ENCODE data around the gene B3GNT2. TPM values are rescaled to one million over a fixed set of nuclear protein-coding genes. Genes with fewer than 3 reads are reported as not detected.

Gene B3GNT2
- total RNA-seq, 1 experiment from 2014 or later: 32.2 TPM

DNA sequence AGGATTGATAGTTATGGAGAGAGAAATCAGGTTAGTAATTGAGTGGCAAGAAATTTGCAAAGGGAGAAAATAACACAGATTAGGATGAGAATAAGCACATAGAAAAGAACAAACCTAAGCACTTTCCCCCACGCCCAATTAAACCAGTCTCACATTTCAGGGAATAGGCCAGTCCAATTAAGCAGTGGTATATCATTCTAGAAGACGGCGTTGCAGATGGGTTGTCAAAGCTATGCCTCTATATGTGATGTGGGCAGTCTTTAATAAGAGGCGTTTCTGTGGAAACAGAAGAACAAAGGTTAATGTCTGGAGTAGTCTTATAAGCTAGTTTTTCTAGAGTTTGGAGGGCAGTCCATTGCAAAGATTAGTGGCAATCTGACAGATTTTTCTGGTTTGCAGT, 61.6 kb downstream of the B3GNT2 start:
- no peak for ATAC-seq
- H3K4me3 Mint-ChIP-seq: no peak overlapping the region
- H3K27me3 Mint-ChIP-seq (ENCODE audit: low read depth): no peaks in the 10 kb centered on the region
- no peak overlapping the region for H3K27ac Mint-ChIP-seq
- peaks cover 3% of the 10 kb centered on the region; the same call in 1 of the 2 replicates for H3K36me3 Mint-ChIP-seq
- no peak for DNase-seq (ENCODE audit: low spot score)
- peaks cover 7% of the 10 kb centered on the region for H3K9me3 Mint-ChIP-seq
- H3K4me1 Mint-ChIP-seq: peaks cover 3% of the 10 kb centered on the region
- CTCF ChIA-PET: no interaction called here
- TF ChIP-seq, protein P1, sequence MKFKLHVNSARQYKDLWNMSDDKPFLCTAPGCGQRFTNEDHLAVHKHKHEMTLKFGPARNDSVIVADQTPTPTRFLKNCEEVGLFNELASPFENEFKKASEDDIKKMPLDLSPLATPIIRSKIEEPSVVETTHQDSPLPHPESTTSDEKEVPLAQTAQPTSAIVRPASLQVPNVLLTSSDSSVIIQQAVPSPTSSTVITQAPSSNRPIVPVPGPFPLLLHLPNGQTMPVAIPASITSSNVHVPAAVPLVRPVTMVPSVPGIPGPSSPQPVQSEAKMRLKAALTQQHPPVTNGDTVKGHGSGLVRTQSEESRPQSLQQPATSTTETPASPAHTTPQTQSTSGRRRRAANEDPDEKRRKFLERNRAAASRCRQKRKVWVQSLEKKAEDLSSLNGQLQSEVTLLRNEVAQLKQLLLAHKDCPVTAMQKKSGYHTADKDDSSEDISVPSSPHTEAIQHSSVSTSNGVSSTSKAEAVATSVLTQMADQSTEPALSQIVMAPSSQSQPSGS (CRISPR knock-in tag; IDR thresholded peaks at IDR 0.05; ENCODE audit: borderline replicate concordance, low read depth): no peak
- TF ChIP-seq SP1 (CRISPR knock-in tag; conservative IDR thresholded peaks at IDR 0.05): no peak
- TF ChIP-seq ZNF416 (CRISPR knock-in tag; IDR thresholded peaks at IDR 0.05): no peak
- TF ChIP-seq, protein P2, sequence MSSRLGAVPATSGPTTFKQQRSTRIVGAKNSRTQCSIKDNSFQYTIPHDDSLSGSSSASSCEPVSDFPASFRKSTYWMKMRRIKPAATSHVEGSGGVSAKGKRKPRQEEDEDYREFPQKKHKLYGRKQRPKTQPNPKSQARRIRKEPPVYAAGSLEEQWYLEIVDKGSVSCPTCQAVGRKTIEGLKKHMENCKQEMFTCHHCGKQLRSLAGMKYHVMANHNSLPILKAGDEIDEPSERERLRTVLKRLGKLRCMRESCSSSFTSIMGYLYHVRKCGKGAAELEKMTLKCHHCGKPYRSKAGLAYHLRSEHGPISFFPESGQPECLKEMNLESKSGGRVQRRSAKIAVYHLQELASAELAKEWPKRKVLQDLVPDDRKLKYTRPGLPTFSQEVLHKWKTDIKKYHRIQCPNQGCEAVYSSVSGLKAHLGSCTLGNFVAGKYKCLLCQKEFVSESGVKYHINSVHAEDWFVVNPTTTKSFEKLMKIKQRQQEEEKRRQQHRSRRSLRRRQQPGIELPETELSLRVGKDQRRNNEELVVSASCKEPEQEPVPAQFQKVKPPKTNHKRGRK (CRISPR knock-in tag; IDR thresholded peaks at IDR 0.05; ENCODE audit: borderline replicate concordance): no peak
- TF ChIP-seq, protein P3, sequence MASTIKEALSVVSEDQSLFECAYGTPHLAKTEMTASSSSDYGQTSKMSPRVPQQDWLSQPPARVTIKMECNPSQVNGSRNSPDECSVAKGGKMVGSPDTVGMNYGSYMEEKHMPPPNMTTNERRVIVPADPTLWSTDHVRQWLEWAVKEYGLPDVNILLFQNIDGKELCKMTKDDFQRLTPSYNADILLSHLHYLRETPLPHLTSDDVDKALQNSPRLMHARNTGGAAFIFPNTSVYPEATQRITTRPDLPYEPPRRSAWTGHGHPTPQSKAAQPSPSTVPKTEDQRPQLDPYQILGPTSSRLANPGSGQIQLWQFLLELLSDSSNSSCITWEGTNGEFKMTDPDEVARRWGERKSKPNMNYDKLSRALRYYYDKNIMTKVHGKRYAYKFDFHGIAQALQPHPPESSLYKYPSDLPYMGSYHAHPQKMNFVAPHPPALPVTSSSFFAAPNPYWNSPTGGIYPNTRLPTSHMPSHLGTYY (CRISPR knock-in tag; IDR thresholded peaks at IDR 0.05): no peak
- TF ChIP-seq, protein P4, sequence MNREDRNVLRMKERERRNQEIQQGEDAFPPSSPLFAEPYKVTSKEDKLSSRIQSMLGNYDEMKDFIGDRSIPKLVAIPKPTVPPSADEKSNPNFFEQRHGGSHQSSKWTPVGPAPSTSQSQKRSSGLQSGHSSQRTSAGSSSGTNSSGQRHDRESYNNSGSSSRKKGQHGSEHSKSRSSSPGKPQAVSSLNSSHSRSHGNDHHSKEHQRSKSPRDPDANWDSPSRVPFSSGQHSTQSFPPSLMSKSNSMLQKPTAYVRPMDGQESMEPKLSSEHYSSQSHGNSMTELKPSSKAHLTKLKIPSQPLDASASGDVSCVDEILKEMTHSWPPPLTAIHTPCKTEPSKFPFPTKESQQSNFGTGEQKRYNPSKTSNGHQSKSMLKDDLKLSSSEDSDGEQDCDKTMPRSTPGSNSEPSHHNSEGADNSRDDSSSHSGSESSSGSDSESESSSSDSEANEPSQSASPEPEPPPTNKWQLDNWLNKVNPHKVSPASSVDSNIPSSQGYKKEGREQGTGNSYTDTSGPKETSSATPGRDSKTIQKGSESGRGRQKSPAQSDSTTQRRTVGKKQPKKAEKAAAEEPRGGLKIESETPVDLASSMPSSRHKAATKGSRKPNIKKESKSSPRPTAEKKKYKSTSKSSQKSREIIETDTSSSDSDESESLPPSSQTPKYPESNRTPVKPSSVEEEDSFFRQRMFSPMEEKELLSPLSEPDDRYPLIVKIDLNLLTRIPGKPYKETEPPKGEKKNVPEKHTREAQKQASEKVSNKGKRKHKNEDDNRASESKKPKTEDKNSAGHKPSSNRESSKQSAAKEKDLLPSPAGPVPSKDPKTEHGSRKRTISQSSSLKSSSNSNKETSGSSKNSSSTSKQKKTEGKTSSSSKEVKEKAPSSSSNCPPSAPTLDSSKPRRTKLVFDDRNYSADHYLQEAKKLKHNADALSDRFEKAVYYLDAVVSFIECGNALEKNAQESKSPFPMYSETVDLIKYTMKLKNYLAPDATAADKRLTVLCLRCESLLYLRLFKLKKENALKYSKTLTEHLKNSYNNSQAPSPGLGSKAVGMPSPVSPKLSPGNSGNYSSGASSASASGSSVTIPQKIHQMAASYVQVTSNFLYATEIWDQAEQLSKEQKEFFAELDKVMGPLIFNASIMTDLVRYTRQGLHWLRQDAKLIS (CRISPR knock-in tag; IDR thresholded peaks at IDR 0.05; ENCODE audit: borderline replicate concordance): no peak
- TF ChIP-seq, protein P5, sequence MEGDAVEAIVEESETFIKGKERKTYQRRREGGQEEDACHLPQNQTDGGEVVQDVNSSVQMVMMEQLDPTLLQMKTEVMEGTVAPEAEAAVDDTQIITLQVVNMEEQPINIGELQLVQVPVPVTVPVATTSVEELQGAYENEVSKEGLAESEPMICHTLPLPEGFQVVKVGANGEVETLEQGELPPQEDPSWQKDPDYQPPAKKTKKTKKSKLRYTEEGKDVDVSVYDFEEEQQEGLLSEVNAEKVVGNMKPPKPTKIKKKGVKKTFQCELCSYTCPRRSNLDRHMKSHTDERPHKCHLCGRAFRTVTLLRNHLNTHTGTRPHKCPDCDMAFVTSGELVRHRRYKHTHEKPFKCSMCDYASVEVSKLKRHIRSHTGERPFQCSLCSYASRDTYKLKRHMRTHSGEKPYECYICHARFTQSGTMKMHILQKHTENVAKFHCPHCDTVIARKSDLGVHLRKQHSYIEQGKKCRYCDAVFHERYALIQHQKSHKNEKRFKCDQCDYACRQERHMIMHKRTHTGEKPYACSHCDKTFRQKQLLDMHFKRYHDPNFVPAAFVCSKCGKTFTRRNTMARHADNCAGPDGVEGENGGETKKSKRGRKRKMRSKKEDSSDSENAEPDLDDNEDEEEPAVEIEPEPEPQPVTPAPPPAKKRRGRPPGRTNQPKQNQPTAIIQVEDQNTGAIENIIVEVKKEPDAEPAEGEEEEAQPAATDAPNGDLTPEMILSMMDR (IDR thresholded peaks at IDR 0.05): no peak
- no peak for TF ChIP-seq FOXK1 (CRISPR knock-in tag; IDR thresholded peaks at IDR 0.05)
- POLR2A ChIA-PET: no interaction called here

DNA sequence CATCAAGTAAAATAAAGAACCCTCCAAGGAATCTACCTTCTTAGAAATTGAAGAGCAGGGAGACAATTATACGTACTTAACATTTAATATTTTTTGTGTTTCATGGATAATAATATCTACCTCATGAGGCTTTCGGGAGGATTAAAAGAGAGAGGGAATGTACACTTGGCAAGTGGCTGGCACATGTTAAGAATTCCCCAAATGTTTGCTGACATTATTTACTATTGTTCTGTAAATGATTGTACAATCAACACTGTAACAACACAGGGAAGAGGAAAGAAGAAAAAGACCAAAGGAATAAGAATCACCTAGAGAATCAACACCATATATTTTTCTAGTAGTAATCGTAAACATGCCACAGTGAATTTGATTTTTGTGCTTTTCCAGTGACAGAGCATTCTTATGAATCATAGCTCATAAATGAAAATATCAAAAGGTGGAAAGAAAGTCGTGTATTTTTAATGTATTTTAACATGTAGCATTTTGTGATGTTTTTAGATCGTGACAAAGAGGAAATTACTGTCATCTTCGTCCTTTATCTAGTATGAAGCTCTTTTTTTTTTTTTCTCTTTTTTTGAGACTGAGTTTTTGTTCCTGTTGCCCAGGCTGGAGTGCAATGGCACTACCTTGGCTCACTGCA, 67.3 kb downstream of the B3GNT2 start:
- ChIA-PET POLR2A (interaction anchor here (0.7 kb wide), 1 partner anchor 960 kb away, joined by 3 read pairs; no protein-coding TSS in a partner anchor), CTCF (no interaction called here)
- no peak for TF ChIP-seq SMAD3 (CRISPR knock-in tag; IDR thresholded peaks at IDR 0.05; ENCODE audit: borderline replicate concordance)
- TF ChIP-seq, protein P6, sequence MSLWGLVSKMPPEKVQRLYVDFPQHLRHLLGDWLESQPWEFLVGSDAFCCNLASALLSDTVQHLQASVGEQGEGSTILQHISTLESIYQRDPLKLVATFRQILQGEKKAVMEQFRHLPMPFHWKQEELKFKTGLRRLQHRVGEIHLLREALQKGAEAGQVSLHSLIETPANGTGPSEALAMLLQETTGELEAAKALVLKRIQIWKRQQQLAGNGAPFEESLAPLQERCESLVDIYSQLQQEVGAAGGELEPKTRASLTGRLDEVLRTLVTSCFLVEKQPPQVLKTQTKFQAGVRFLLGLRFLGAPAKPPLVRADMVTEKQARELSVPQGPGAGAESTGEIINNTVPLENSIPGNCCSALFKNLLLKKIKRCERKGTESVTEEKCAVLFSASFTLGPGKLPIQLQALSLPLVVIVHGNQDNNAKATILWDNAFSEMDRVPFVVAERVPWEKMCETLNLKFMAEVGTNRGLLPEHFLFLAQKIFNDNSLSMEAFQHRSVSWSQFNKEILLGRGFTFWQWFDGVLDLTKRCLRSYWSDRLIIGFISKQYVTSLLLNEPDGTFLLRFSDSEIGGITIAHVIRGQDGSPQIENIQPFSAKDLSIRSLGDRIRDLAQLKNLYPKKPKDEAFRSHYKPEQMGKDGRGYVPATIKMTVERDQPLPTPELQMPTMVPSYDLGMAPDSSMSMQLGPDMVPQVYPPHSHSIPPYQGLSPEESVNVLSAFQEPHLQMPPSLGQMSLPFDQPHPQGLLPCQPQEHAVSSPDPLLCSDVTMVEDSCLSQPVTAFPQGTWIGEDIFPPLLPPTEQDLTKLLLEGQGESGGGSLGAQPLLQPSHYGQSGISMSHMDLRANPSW (CRISPR knock-in tag; conservative IDR thresholded peaks at IDR 0.05; ENCODE audit: low read depth): no peak
- TF ChIP-seq ETV6 (CRISPR knock-in tag; IDR thresholded peaks at IDR 0.05): no peak
- no peak for ATAC-seq
- Mint-ChIP-seq H3K9me3 (peaks cover under 1% of the 10 kb centered on the region; the same call in 1 of the 2 replicates), H3K36me3 (no peaks in the 10 kb centered on the region; the same call in 1 of the 2 replicates), H3K4me3 (no peak overlapping the region), H3K27ac (peak overlapping the region; percentile 22; the same call in 1 of the 2 replicates), H3K27me3 (ENCODE audit: low read depth) (no peaks in the 10 kb centered on the region), H3K4me1 (peaks cover 33% of the 10 kb centered on the region)
- DNase-seq (ENCODE audit: low spot score): no peak

Measured in WTC11 (cell line).